ENCODE measurements around the gene CPLX1.
A peak's percentile ranks its signal among the peaks of the same experiment; 100 is the strongest.
"Not testable (repeated sequence)": the region's sequence is repeated elsewhere in the genome, so short reads cannot be mapped to it uniquely, and the experiment has no call there.

Gene CPLX1

DNA sequence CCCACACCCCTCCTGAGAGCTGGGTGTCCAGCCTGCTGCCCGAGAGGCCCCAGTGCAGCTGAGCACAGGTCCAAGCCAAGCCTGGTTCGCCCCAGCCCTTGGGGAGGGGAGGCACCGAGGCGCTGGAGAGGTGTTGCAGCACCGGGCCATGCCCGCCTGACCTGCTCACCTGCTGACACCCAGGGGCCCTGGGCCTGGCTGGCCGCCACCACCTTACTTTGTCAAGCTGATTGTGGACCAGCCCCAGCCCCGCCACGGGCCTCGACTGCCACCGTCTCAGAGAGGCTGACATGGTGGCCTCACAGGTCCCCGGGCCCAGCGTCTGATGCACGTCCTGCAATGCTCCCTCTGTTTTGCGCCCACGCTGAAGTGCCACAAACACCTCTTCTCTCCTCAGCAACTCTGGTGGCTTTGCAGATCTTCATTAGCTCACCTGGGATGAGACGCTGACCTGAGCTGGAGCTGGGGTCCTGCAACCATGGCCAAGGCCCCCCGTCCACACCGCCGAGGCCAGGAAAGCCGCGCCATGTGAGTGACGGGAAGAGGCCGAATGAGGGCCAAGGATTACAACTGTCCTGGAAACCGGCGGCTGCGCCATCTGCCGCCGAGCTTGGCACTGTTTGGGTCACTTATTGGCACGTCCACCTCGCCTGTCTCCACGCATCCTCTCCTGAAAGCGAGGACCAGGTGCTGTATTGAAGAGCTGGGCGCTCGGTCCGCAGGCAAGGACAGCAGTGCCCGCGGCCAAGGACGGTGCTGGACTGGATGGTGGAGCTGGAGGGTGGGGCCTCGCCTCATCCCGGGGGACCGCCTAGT lies 7.6 kb downstream of the CPLX1 start:
- no peak for DNase-seq

DNA sequence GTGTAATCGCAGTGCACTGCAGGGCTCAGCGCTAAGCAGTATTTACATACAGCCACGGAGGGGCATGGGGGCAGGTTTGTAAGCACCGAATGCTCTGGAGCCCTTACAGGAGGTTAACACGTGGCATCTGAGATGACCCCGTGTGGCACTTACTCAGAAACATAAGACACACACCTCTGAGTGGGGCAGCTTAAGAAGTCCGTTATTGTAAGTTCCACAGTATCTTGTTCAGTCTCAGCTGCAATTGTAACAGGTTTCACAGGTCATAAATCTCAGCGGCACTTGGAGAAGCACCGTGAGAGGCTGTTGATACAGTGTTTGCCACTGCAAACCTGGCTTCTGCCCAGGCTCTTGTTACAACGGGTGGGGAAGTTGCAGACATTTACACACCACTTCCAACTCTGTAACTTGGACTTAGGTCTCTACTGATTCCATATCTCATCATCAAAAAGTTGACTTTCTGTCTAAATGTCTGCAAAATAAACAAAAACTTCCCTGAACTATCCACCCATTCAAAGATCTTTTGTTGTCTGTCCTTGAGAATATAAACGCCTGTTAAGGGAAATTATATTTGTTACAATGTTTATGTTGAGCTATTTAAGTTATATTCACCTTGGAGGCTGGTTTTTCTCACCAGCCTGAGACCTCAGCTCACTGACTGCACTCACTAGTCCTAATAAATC lies 10.3 kb downstream of the CPLX1 start:
- DNase-seq = no peak

DNA sequence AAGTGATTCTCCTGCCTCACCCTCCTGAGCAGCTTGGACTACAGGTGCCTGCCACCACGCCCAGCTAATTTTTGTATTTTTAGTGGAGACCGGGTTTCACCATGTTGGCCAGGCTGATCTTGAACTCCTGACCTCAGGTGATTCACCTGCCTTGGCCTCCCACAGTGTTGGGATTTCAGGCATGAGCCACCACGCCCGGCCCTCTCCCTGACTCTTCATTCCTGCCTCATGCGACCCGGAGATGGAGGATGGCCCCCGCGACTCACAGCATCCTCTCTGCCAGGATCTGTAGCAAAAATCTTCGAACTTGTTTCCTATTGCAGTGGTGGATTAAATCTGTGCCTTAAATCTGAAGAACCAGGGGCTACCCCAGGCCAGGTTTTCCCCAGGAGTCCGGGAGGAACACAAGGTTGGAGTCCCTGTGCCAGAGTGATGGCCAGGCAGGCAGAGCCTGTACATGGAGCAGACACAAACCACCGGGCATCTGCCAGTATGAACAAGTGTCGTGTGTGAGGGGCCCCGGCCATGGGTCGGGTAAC lies 11.5 kb downstream of the CPLX1 start:
- DNase-seq = no peak

DNA sequence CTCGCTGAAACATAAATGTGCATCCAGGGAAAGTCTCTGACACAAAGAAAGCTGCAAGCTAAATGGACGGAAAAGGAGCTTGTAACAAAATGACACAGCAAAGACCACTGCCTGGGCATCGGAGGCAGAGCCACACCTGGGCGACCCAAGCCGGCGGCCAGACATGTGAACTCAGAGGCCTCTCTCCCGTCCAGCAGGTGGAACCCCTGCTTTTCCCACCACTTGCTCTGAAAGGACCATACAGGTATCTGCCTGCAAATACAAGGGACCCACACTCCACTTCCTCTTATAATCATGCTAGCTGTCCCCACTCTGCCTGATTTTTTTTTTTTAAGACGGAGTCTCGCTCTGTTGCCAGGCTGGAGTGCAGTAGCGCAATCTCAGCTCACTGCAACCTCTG lies 12.0 kb downstream of the CPLX1 start:
- DNase-seq = no peak

DNA sequence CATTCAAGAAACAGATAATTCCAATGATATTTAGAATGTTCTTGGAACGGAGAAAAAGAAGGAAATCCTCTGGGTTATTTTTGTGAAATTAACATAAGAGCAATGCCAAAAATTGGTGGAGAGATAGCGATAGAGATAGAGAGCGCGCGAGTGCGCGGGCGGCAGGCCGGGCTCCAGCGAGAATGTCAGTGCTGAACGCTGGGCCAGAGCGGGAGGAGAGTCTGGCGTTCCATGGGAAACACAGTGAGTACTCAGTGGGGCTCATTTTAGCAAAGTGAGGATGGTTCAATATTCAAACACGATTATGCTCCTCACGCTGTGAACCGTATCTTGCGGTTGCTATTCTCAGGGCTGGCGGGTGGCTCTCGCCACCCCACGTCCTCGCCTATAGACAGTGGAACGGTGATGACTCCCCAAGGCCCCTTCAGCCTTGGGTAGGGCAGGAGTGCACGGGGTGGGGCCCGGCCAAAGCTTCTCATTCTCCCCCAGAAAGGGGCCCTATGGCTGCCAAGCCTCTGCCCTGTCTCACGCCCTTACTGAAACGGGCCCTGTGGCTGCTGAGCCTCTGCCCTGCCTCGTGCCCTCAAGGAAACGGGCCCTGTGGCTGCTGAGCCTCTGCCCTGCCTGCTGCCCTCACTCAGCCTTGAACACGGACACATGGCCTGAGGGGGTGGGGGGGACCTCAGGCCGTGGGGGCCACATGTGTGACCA lies 16.9 kb downstream of the CPLX1 start:
- DNase-seq = no peak

DNA sequence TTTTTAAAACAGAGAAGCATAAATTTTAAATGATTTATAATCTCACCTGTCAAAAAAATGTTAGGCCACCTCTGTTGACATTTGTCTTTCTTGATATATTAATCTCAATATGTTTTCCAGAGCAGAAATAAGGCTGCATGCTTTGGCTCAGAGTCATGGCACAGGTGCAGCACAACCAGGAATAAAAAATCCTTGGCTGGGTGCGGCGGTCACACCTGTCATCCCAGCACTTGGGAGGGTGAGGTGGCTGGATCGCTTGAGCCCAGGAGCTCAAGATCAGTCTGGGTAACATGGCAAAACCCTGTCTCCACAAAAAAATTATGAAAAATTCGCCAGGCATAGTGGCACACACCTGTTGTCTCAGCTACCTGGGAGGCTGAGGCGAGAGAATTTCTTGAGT lies 18.1 kb downstream of the CPLX1 start:
- DNase-seq = no peak

DNA sequence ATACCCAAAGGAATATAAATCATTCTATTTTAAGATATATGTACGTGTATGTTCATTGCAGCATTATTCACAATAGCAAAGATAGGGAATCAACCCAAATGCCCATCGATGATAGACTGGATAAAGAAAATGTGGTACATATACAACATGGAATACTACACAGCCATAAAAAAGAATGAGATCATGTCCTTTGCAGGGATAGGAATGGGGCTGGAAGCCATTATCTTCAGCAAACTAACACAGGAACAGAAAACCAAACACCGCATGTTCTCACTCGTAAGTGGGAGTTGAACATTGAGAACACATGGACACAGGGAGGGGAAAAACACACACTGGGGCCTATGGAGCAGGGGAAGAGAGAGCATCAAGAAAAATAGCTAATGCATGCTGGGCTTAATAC lies 18.9 kb downstream of the CPLX1 start:
- DNase-seq = not testable (repeated sequence)

DNA sequence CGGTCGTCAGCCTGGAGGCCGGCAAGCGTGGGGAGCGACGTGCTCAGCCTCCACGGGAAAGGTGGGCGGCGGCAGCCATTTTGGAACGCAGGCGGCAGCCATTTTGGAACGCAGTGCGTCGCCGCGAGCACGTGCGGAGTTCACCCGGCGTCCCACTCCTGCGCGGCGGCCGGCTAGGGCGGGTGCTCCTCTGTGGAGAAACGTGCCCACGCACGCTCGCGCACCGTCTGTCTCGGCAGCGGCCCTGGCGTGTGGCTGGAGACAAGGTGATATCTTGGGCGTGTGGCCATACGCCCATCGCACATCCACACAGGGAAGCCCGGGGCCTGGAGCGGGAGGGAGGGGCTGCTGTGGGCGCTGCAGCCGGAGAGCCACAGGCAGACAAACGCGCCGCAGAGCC lies 21.1 kb downstream of the CPLX1 start:
- DNase-seq = no peak

DNA sequence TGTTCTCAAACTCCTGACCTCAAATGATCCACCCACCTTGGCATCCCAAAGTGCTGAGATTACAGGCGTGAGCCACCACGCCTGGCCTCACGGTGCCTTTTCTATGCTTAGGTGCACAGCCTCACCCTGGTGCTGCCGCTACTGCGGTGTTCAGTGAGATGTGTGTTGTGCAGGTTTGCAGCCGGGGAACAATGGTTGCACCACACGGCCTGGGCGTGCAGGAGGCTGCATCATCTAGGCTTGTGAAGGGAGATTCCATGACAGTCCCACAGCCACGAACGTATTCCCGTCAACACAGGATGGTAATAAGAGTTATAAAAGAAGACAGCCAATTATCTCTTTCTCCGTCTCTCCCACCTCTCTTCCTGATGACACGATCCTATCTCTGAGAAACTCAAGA lies 22.0 kb downstream of the CPLX1 start:
- DNase-seq = no peak

DNA sequence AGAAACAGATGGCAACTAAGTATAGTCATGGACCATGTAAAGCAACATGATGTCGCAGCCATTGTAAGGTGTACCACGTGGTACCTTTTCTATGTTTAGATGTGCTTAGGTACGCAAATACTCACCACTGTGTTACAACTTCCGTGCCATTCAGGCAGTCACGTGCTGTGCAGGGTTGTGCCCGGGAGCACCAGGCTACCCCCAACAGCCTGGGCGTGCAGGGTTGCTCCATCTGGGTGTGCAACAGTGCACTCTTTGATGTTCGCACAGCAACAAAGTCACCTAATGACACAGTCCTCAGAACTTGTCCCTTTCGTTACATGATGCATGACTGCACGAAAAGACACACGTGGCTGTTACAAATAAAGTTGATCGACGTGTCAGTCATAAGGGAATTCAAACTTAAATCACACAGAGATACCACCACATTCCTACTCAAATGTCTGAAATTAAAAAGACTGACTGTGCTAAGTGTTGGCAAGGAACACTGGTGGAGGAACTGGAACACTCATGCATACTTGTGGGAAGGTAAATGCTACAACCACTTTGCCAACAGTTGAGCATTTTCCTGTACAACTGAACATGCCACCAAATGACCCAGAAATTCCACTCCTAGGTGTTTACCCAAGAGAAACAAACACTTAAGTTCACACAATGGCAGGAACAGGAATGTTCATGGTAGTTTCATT lies 24.3 kb downstream of the CPLX1 start:
- DNase-seq = no peak

DNA sequence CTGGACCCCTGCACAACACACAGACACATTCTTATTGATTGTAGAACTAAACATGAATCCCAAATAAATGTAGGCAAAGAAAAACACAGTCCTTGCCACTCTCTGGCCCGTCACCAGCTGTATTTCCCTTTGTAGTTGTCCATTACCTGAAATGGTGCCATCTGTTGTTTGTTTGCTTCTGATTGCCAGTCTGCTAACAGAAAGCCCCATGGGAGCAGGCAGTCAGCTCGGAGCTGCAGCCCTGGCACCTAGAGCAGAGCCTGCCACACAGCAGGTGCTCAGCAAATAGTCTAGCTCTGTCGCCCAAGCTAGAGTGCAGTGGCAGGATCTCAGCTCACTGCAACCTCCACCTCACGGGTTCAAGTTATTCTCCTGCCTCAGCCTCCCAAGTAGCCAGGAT lies 28.9 kb downstream of the CPLX1 start:
- DNase-seq = no peak

DNA sequence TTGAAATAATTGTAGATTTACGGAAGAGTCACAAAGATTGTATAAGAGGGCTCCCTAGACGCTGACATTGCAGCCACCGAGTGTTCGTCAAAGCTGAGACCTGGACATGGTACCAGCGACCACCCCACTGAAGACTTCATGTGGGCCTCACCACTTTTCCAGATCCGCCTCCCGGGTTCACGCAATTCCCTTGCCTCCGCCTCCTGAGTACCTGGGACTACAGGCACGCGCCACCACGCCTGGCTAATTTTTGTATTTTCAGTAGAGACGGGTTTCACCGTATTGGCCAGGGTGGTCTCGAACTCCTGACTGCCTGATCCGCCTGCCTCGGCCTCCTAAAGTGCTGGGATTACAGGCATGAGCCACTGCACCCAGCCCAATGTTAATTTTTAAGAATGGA lies 29.7 kb downstream of the CPLX1 start:
- no peak for DNase-seq

DNA sequence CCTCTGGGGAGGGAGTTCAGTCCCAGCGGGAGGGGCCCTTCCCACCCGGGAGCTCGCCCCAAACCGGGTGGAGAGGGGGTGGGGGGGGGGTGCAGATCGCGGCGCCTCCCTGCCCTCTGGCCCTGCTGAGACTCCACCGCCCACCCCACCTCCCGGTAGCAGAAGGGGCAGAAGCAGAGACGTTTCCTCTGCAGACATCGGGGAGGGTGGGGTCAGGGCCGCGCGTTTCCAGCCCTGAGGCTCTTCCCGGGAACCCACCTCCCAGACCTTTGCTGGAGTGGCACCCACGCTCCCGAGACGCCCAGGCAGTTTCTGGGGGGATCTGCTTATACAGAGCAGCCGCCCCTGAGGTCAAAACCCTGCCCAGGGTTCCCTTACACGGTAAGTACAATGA lies 30.2 kb downstream of the CPLX1 start:
- DNase-seq = no peak

DNA sequence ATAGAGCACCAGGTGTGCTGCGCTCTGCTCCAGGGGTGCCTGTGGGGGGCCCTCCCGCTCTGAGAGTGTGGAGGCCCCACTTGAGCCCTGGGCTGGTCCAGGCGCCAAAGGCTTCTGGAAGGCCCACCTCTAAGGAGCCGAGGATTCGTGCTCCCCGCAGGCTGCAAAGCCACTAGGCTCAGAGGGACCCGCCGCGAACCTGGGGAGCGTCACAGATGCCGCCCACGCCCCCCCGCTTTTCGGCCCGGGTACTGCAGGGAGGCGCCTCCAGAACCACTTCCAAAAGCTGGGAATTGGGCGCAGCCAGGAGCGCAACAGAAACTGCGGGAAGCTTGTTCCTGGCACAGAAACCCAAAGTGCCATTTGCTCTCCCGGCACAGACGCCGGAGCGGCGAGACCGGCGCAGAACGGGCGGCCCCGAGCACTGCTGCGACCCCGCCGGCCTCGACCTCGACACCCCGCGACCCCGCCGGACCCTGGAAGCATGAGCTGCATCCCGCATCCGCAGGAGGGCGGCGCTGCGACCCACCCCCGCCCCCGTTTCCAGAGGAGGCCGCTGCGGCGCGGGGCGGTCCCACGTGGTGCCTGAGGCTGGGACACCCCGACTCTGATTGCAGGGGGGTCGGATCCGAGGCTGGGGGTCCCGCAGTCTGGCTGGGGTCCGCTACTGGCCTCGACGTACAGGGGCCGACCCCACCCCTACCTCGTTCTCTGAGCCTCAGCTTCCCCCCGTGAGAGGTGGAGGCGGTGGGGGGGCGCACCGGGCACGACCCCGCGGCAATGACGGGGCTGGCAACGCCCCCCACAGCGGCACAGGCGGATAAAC lies 30.8 kb downstream of the CPLX1 start:
- DNase-seq = peak; percentile 15

DNA sequence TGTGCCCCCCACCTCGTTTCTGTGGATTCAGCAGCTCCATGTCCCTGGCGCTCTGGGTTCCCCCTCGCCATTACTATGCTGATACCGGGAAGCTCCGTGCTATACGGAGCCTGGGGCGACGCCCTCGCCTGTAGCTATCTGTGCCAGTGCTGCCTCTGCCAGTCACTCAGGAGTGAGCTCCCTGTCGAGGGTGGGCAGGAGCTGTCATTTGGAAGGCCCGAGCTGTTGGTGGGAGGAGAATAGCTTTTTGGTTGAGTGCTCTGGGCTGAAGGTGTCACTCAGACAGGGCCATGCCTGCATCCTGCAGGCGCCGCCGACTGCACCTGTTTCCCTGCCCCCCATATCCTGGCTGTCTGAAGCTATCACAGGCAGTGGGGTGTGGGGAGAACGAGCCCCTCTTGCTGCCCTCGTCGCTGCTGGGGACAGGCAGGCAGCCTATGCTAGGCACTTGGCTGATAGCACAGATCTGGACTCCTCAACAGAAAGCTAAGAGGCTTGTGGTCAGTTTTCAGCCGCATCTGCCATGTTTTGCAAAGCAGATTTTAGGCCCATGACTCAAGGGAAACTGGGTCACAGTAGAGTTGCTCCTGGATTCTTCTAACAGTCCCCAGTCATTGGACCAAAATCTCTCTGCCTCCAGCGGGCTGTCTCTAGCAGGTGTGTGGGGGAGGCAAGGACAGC lies 31.8 kb downstream of the CPLX1 start:
- no peak for DNase-seq

DNA sequence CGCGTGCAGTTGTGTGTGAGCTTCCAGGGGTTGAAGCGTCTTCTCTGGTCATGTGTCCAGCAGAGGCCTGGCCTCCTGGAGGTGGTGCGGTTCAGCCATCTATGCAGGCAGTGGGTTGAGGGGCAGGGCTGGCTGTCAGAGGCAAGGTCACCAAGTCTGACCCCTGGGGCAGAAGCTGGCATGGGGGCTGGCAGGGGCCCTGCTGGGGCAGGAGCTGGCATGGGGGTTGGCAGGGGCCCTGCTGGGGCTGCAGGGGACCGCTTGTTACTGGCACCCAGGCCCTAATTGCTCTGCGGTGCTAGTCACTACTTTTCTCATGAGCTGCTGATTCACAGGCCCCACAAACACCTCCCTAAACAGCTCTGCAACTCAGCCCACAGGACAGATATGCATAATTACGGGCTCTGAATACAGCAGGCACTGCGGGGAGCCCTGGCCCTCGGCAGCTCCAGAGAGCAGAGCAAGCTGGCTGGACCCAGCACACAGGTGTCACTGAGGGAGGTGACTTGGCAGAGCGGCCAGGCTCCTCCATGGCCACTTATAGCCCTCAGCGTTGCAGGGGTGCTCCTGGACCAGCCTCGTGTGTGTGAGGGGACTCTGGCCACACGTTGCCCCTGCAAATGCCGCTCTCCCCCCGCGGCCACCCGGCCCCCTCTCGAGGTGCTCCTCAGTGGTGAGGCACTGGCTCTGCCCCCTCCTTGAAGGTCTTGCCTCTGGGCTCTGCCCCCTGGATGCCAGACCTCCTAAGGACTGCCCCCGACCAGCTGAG lies 32.7 kb downstream of the CPLX1 start:
- no peak for DNase-seq

DNA sequence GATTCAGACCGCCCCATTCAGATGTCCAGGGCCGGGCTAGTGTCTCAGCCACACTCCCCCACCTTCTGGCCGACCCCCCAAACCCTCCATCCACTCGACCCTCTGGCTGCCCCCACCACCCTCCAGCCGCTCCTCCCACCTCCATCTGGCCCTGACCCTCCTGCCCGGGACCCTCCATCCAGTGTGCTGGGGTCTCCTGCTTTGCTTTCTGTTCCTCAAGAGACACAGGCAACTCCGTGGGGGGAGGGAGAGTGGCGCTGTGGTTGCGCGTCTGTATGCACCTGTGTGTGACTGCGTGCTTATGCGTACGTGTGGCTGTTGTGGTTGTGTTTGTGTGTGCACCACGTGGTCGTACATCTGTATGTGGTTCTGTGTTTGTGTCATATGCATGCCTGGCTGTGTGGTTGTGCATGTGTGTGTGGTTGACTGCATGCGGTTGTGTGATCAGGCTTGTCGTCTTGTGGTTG lies 33.3 kb downstream of the CPLX1 start:
- DNase-seq = peak; percentile 20

DNA sequence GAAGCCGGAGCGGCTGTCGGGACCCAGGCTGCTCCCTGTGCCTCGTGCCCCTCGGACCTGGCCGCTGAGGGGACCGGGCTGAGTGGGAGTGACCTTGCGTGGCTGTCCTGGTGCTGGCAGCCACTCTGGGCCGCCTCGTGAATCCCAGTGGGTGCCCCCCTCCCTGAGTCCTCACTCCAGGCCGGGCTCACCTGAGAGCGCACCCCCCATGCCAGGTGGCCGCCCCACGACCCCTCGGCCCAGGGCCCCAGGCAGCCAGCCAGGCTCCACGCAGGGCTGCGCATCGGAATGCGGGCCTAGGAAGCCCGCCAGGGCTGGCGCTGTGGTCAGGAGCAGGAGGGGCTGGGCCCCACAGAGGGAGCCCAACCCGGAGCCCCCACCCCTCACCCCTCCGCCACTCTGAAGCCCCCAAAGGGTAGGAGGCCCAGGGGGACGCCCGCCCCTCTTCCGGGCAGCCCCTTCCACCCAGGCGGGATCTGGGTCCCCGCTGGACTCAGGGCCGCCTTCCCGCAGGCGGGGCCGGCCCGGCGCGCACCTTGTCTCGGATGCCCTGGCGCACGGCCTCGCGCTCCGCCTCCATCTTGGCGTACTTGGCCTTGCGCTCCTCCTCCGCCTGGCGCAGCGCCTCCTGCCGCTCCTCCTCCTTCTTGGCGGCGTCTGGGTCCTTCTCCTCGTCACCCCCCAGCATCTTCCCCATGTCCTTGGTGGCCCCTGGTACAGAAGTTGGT lies 33.9 kb downstream of the CPLX1 start:
- DNase-seq = peak; percentile 57

DNA sequence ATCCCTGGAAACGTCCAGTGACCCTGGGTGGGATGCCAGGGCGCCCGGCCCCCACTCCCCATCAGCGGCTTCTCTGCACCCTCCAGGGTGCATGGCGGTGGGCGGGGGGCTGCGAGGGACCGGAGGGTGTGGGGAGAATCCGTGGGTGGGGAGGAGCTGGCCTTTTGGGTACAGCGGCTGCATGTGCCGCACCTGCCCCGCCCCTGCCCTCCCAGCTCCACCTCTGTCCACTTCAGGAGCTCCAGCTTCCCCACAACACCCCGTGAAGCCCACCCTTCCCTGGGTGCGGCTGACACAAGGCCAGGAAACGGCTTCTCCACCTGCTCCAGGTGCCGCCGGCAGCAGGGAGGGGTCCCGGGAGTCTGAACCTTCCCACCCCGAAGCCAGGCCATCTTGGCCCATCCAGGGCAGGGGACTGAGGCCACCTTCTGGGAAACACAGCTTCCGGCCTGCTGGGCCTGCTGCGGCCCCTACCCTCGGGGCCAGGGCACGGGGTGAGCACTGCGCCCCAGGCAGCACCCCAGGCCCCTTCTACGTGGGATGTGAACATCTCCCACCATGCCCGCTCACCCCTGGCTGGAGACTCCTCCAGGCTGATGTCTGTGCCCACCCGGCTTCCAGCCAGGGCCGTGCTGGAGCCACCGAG lies 34.6 kb downstream of the CPLX1 start:
- DNase-seq = no peak

DNA sequence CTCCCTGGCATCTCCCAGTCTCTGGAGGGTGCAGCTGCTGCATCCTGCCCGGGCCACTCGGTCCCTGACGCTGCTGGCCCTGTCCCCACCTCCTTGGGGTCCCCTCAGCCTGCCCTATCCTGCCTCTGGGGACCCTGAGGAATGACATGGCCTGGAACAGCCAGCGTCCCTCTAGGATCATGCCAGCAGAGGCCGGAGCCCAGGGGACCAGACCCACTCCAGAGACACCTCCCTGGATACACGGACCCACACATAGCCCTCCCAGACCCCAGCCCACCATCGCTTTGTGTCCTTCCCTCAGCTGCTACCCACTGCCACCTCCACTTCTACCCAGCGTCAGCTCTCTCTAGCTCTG lies 35.5 kb downstream of the CPLX1 start:
- DNase-seq = no peak

Measured in stimulated activated naive CD4-positive, alpha-beta T cell treated with Interleukin-2 at 50 U/mL for 16 hours (primary cell).